ENCODE data around the gene CPB2. TPM values are rescaled to one million over a fixed set of nuclear protein-coding genes. Genes with fewer than 3 reads are reported as not detected.
A peak's percentile ranks its signal among the peaks of the same experiment; 100 is the strongest.

CPB2 gene
- total RNA-seq, 2 donors from 2014 or later, result not detected

DNA sequence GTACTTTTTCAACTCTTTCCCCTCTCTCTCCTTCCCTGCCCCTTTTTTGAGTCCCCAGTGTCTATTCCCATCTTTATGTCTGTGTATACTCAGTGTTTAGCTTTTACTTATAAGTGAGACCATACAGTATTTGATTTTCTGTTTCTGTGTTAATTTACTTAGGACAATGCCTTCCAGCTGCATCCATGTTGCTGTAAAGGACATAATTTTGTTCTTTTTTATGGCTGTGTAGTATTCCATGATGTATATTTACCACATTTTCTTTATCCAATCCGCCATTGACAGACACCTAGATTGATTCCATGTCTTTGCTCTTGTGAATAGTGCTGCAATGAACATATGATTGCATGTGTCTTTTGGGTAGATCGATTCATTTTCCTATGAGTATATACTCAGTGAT lies 41.5 kb downstream of the CPB2 start:
- ATAC-seq (no peak), DNase-seq (no peak)
- intact Hi-C loops (cut with DNase I), result no loop called here

DNA sequence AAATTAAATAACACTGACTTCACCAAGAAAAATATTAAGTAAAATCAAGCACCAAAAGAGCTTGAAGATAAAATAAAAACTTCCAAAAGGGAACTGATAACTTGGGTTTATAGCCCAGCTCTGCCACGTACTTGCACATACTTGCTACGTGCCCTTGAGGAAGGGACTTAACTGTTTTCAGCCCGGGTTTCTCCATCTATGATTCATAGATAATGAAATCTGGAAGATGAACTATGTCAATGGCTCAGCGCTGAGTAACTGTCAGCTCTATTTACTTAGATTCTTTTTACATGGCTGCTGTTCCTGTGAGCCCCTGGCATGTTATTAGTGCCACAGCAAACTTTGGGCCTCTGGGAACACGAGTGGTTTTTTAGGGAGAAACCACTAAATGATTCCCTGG lies 42.6 kb downstream of the CPB2 start:
- ATAC-seq (no peak), DNase-seq (no peak)
- intact Hi-C loops (cut with DNase I), result no loop called here

DNA sequence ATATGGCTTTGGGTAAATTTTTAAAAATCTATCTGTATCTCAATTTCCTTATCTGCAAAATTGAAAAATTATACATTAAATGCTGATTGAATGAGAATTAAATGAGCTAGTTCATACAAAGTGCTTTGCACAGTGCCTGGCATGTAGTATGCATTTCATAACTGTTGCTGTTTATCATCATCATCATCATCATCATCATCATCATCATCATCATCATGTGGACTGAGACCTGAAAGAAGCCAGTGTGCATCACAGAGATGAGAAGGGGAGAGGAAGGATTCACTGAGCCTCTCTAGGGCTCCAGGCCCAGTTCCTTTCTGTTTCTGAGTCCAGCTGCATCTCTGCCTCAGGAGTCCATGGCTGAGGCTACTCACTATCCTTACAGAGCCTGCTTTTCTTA lies 45.4 kb downstream of the CPB2 start:
- ATAC-seq (no peak), DNase-seq (no peak)
- intact Hi-C loops (cut with DNase I), result no loop called here

DNA sequence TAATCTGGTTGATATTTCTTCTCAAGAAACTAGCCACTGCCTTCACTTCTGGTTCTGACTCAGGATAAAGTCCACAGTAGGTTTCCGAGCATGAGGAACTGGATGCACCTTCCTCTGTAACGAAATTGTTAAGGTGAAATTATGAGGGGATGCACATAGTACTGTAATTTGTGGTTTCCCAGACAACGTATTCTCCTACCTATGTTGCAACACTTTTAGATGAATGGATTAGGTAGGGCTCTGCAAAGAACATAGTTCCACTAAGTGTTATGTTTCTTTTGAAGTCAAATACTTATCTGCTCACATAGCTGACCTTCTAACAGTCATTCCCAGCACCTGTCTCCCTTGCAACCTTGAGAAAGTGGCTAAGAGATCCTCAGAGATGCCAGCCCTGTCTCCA lies 46.6 kb downstream of the CPB2 start:
- DNase-seq (no peak), ATAC-seq (no peak)
- intact Hi-C loops (cut with DNase I), result no loop called here

DNA sequence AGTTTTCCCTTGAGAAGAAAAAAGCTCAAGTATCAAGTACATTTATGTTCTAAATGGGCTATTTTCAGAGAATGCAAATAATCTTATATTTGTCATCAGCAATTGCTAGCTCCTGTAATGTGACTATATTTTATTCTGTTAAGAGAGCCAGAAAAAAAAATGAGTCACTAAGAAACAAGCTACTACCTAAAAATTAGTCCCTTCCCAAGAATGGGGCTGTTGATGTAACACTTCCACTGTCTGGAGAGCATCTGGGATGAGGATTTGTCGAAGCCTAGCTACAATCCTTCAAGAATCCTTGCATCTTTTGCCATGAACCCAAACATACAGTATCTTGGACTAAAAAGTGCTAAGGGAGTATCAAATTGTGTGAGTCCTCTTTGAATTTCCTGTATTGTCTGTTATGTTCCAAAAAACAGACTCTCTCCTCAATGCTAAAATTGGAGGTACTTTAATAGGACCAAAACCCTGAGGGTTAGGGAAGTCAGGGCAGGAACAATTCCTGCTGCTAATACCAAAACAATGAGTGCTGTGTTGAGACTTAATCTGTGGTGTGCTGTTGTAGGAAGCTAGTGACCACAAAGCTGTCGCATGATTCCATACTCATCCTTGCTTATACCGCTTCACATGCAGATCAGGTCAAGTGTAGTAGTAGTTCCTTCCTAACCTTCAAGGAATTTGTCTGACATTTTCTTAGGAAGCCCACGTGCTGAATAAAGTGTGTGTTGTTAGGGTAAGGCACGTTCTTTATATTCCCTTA lies 47.4 kb downstream of the CPB2 start:
- ATAC-seq (no peak), DNase-seq (no peak)
- intact Hi-C loops (cut with DNase I), result no loop called here

DNA sequence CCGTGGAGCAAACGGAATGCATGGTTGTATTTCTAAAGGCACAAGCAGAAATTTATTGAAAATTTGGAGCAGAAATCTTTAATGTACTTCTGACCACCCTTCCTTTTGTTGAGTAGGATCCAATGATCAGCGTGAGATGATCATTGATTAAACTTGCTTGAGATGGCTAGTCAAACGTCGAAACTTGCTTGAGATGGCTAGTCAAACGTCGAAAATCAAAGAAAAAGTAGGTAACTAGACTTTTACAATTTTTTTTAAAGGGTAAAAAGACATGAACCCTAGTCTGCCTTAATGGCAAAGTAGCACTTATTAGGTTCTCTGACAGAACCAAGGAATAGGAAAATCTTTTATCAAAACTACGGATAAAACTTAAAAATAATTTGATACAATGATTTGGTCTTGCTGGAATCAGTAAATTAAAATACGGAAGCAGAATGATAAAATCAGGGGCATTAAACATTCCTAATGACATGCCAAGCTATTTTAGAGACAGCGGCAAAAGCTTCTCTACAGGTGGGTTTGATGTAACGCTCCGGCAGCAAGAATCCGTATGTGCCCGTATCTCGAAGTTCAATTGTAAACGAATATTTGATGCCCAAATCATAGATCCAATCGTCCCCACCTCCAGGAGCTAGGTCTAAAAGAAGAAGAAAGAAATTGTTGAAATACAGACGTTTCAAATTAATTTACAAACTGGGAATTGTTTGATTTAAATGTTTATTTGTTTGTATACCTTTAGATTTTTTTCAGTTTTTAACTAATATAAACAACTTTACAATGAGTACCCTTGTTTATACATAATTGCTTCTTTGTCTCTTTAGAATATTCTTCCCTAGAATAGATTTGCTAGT lies 51.4 kb downstream of the CPB2 start:
- no peak for ATAC-seq
- no peak for DNase-seq
- intact Hi-C loops (cut with DNase I), result no loop called here

DNA sequence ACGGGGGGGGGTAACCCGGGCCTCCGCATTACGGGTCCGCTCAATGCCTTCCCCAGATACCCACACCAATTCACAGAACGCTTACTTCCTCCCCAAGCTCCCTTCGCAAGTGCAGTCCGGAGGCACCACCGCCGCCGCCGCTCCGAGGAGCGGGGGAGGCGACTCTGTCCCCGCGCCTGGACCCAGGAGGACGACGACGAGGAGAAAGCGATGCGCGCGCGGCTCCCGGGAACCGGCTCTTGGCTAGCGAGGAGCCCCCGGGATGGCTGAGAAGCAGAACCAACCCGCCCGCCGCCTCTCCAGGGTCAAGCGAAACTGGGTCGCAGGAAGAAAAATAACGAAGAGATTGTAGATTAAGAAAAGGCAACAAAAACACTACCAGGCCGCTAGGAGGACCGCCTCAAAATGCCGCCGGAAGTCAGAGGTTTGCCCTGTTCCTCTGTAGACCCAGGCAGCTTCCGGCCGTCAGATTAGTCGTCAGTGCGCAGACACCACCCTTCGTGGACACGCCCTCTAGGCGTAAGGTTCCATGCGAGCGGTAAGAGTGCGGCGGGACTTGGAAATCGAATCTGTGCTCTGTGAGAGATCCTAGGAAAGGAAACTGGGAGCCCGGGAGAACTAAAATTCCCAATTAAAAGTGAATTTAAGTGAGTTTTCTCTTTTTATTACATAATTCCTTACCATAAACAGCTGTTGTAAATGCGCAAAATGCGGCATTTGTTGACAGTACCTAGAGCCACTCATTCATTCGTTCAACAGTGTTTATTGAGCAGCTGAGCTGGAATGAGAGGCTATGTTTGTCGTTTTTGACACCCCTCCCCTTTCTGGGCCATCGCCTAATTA lies 52.3 kb downstream of the CPB2 start, which contains the start of gene ZC3H13:
ZC3H13 (minus strand) TSS at position 428 of the 843 bp plus-strand sequence. CDS start 7,239 bp downstream, outside the sequence.
- DNase-seq (peak; percentile 96), ATAC-seq (peak; percentile 100)
- intact Hi-C loops (cut with DNase I), result no loop called here

DNA sequence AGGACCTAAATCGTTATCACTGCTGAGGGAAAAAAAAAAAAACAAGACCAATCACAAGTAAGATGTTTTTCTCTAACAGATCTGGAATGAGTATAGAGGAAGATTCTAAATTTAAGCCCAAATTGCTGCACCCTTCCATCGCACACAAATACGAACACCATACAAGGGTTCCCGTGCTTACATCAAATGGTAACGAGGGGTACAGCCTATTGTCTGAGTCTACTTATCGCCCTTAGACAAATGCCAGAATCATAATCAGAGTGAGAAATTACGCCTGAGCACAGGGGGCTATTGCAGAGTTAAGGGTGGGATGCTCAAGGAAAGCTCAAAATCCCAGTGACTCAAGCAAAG lies 52.9 kb downstream of the CPB2 start:
- DNase-seq (no peak), ATAC-seq (peak in 1 of 2 donors; percentile 31)
- intact Hi-C loops (cut with DNase I), result no loop called here

DNA sequence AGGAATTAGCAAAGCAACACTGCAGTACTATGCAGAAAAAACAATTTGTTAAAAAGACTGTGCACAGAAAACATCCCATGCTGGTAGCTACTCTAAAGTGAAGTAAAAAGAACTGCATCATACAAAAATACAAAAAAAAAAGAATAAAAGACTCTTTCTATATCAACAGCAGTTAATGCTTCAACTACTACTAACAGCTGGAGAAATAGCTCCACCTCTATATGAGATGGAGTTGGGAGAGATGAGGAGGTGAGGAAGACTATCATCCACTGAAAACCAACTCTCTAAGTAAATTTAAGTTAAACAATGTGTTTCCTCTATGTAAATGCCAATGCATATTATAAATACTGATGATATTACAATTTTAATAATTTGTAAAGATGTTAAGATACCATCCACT lies 54.1 kb downstream of the CPB2 start:
- ATAC-seq (no peak), DNase-seq (no peak)
- intact Hi-C loops (cut with DNase I), result no loop called here

DNA sequence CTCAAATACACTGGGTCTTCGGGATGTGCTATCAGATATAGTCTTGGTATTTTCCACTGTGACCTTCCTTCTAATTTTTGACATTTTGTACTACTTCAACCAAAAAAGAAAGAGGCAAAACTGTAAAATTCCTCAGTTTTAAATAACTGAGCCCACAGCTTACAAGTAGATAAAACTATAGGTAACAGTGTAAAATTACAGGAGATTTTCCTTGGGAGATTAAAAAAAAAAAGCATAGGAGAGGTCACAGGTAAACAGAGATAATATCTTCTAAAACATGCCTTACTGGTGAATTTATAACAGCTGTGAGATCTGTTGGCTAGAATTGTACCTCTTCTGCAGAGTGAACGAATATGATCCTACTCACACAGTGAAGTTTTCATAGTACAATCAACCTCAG lies 59.4 kb downstream of the CPB2 start:
- intact Hi-C loops (cut with DNase I), result no loop called here
- no peak for ATAC-seq
- DNase-seq, result no peak

DNA sequence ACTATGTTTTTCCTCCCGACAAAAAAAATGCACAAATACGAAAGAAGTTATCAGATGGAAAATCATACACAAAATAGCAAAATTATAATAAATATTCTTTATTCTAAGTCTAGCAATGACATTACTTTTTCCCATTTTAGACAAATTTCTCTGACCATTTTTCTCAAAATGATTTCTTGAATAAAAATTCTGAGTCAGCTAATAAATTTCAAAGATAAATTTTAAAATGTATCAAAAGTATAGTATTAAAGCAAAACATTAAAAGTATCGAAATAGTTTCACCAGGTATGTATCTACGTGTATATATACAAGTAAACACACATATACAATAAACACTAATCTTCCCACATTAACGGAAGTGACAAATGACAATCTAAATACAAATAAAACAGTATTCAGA lies 61.2 kb downstream of the CPB2 start:
- ATAC-seq (no peak), DNase-seq (no peak)
- intact Hi-C loops (cut with DNase I), result no loop called here

DNA sequence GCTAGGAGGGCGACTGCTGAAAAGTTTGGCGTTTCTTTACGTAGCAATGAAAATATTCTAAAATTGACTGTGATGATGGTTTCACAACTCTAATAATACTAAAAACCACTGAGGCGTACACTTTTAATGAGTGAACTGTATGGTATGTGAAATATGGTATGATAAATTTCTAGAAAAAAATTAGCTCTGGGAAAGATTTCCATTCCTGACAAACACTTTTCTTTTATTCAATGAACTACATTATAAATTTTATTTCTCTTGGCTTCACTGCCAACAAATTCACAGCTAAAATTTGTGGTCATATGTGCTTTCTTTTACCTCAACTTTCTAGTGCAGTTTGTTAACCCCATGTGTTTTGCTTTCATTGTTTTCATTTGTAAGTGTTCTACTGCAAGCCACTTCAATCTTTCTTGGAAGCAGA lies 63.4 kb downstream of the CPB2 start:
- no peak for ATAC-seq
- DNase-seq, result no peak
- intact Hi-C loops (cut with DNase I), result no loop called here

DNA sequence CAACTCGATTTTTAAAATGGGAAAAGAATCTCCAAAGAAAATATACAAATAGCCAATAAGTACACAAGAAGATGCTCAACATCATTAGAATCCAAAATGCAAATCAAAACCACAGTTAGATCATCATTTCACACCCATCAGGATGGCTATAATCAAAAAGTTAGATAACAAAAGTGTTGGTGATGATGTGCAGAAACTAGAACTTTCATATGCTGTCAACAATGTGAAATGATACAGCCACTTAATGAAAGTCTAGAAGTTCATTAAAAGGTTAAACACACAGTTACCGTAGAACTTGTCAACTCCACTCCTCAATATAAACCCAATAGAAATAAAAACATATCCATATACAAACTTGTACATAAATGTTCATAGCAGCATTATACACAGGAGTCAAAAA lies 64.1 kb downstream of the CPB2 start:
- intact Hi-C loops (cut with DNase I), result no loop called here
- peak in 1 of 2 donors; percentile 67 for ATAC-seq
- DNase-seq, result no peak

DNA sequence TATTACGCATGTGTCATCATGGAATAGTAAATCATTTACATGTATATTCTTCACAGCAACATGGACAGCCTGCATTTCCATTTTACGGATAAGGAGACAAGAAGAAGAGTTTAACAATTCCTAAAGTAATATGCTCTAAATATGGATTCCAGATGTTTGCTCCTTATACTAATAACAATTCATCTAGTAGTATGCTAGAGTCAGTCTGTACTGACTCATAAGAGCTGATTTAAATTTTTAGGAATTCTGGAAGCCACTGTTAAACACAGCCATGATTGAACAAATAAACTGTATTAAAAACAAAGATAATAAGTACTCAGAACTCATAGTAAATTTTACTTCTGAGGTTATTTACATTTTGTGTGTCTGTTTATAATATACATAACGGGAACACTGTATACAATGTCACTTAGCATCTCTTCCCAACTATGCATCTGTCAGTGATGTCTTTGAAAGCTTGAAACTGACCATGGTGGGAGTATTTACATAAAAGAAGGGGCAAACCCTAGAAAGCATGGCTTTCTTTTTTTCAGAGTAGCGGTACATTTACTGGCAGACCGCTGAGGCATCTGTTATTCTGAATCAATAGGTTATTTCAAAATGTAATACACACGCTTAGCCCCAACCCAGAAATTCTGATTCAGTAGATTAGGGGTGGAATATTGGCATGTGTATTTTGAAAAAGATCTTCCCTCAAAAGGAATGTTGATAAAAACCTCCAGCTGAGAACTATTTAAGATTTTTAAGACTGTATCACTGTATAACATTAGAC lies 65.2 kb downstream of the CPB2 start:
- DNase-seq (no peak), ATAC-seq (no peak)

DNA sequence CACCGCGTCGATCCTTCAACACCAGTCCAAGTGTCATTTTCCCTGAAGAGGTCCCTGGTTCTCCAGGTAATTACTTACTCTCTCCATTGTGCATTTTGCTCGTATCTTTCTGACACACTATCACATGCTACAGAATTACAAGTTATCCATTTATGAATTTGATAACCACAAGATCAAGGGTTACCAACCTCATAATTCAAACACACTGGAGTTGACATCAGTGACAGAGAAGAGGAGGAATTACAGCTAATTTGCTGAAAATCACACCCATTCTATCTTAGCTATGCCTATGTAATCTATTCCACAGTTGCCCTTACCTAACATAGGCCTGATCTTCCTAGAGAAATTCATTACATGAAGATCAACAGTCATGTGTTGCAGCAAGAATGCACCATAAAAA lies 66.5 kb downstream of the CPB2 start:
- intact Hi-C loops (cut with DNase I), result no loop called here
- ATAC-seq, result no peak
- no peak for DNase-seq

More for the DNA sequence above, 65.2 kb downstream of the CPB2 start:
- intact Hi-C loops (cut with DNase I), result no loop called here

DNA sequence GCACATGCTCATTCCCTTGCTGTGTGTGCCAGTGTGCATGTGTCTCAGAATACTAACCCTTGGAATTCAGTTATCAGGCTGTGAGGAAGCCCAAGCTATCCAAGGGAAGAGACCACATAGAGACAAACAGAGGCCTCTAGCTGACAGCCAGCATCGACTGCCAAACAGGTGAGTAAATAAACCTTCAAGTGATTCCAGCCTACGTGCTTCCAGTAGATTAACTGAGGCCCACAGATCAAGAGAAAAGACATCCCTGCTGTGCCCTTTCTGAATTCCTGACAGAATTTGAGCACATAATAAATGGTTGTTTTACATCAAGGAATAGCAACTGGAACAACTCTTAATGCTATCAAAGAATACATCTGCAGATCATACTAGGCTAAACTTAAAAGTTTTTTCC lies 69.8 kb downstream of the CPB2 start:
- DNase-seq (no peak), ATAC-seq (no peak)
- intact Hi-C loops (cut with DNase I), result no loop called here

DNA sequence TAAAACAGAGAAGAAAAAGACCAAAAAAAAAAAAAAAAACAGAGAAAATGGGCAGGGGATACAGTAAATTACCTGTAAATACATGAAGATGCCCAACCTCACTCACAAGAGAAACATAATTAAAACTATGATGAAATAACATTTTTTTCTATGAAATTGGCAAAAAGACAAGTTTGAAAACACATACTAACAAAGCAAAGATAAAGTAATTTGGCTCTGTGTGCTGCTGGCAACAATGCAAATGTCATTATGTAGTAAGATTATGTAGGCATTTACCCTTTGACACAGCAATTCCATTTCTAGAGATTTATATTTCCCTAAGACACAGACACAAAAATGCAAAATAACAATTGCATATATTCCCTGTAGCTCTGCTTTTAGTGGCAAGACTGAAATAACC lies 72.5 kb downstream of the CPB2 start:
- ATAC-seq (no peak), DNase-seq (no peak)
- intact Hi-C loops (cut with DNase I), result no loop called here

DNA sequence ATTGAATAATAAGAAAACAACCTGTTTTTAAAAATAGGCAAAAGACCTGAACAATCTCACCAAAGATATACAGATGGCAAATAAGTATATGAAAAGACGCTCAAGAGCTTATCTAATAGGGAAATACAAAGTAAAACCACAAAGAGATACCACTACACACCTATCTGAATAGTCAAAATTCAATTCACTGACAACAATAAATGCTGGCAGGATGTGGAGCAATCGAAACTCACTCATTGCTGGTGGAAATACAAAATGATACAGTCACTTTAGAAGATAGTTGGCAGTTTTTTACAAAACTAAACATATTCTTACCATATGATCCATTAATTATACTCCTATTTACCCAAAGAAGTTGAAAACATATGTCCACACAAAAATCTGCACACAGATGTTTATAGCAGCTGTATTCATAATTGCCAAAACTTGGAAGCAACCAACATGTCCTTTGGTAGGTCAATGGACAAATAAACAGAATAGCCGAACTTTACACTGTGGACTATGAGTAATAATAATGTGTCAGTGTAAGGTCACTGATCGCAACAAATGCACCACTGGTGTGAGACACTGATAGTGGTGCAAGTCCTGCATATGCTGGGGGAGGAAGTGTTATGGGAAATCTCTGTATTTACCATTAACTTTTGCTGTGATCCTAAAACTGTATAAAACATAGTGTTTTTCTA lies 73.1 kb downstream of the CPB2 start:
- no peak for ATAC-seq
- no peak for DNase-seq
- intact Hi-C loops (cut with DNase I), result no loop called here

DNA sequence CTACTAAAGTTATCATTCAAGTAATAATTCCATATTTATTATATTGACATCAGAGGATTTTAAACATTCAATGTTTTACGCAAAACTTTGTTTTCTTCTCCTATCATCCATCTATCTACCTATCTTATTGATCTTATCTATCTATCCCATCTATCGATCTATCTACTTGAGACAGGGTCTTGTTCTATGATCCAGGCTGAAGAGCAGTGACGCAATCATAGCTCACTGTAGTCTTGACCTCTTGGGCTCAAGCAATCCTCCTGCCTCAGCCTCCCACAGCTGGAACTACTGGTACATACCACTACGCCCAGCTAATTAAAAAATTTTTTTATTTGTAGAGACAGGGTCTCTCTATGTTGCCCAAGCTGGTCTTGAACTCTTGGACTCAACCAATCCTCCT lies 79.7 kb downstream of the CPB2 start:
- intact Hi-C loops (cut with DNase I), result no loop called here
- ATAC-seq, result no peak
- DNase-seq, result no peak

Measured in left cardiac atrium (tissue), 4 donors.